ENCODE results near the gene POLD1. TPM values are rescaled to one million over a fixed set of nuclear protein-coding genes. Genes with fewer than 3 reads are reported as not detected.

The POLD1 gene
- total and polyA plus RNA-seq, 2 of the 13 experiments (the other 11 are each of a cell fraction or from before 2014, with no cell fraction given) = 17.4 to 54.0 TPM

GRCh38 chr19:50376166-50377050 lies 7.7 kb upstream of the POLD1 start, which contains the start of gene NR1H2 (continued):
- peak; percentile 81 for TF ChIP-seq POLR2AphosphoS5 (IDR thresholded peaks at IDR 0.05; ENCODE audit: low read depth, low read length)
- no peak for TF ChIP-seq TBL1XR1 (IDR thresholded peaks at IDR 0.05; ENCODE audit: borderline replicate concordance, low read length, partially characterized antibody)
- no peak; the same call in 1 of the 2 replicates for TF ChIP-seq GLI4 (CRISPR knock-in tag; IDR thresholded peaks at IDR 0.05; ENCODE audit: borderline replicate concordance)
- TF ChIP-seq SP4 (CRISPR knock-in tag; IDR thresholded peaks at IDR 0.05) = peak; percentile 85
- TF ChIP-seq MAFK (conservative IDR thresholded peaks at IDR 0.05 in 1 of 2, IDR thresholded peaks at IDR 0.05 in 1 of 2; ENCODE audit: low read length in 2 of 2) = no peak
- TF ChIP-seq PHF21A (CRISPR knock-in tag; IDR thresholded peaks at IDR 0.05) = no peak; the same call in 1 of the 2 replicates
- peak; percentile 90 for TF ChIP-seq ZBTB38 (CRISPR knock-in tag; IDR thresholded peaks at IDR 0.05)
- TF ChIP-seq ZNF20 (CRISPR knock-in tag; IDR thresholded peaks at IDR 0.05) = no peak
- TF ChIP-seq ZBTB21 (CRISPR knock-in tag; IDR thresholded peaks at IDR 0.05) = peak; percentile 99
- no peak for TF ChIP-seq KDM4B (CRISPR knock-in tag; IDR thresholded peaks at IDR 0.05)
- TF ChIP-seq TRIM22 (IDR thresholded peaks at IDR 0.05) = no peak
- TF ChIP-seq ZSCAN31 (CRISPR knock-in tag; IDR thresholded peaks at IDR 0.05; ENCODE audit: low read depth) = peak; percentile 62
- TF ChIP-seq RNF2 (conservative IDR thresholded peaks at IDR 0.05; ENCODE audit: low read depth) = no peak
- TF ChIP-seq MBNL3 (CRISPR knock-in tag; conservative IDR thresholded peaks at IDR 0.05) = no peak
- TF ChIP-seq FOSL1 (CRISPR knock-in tag; IDR thresholded peaks at IDR 0.05; ENCODE audit: borderline replicate concordance) = no peak
- peak; percentile 73 for TF ChIP-seq ZNF143 (CRISPR knock-in tag; IDR thresholded peaks at IDR 0.05)
- no peak; the same call in 1 of the 2 replicates for TF ChIP-seq ZFP41 (CRISPR knock-in tag; IDR thresholded peaks at IDR 0.05; ENCODE audit: borderline replicate concordance)
- TF ChIP-seq RAD51 (IDR thresholded peaks at IDR 0.05; ENCODE audit: borderline replicate concordance) = no peak
- TF ChIP-seq ZNF691 (CRISPR knock-in tag; IDR thresholded peaks at IDR 0.05; ENCODE audit: borderline replicate concordance, low read depth) = no peak
- TF ChIP-seq PRDM10 (CRISPR knock-in tag; IDR thresholded peaks at IDR 0.05; ENCODE audit: low read depth) = 0 out of 2 replicates have a peak, but pooled peaks have one; percentile 43
- 0 out of 2 replicates have a peak, but pooled peaks have one; percentile 42 for TF ChIP-seq KLF9 (CRISPR knock-in tag; IDR thresholded peaks at IDR 0.05; ENCODE audit: low read depth)
- TF ChIP-seq SNRNP70 (IDR thresholded peaks at IDR 0.05; ENCODE audit: low read depth, low read length) = no peak
- no peak for TF ChIP-seq ESRRA (CRISPR knock-in tag; IDR thresholded peaks at IDR 0.05; ENCODE audit: low read depth)
- no peak for TF ChIP-seq NR3C1 (CRISPR knock-in tag; IDR thresholded peaks at IDR 0.05)
- TF ChIP-seq ZNF564 (CRISPR knock-in tag; IDR thresholded peaks at IDR 0.05) = 0 out of 2 replicates have a peak, but pooled peaks have one; percentile 39
- TF ChIP-seq SRSF1 (optimal IDR thresholded peaks at IDR 0.05; ENCODE audit: low read depth, low read length) = peak; percentile 77

All from HepG2 (cell line).